Measurements from ENCODE around the gene DNAJC7.

DNA sequence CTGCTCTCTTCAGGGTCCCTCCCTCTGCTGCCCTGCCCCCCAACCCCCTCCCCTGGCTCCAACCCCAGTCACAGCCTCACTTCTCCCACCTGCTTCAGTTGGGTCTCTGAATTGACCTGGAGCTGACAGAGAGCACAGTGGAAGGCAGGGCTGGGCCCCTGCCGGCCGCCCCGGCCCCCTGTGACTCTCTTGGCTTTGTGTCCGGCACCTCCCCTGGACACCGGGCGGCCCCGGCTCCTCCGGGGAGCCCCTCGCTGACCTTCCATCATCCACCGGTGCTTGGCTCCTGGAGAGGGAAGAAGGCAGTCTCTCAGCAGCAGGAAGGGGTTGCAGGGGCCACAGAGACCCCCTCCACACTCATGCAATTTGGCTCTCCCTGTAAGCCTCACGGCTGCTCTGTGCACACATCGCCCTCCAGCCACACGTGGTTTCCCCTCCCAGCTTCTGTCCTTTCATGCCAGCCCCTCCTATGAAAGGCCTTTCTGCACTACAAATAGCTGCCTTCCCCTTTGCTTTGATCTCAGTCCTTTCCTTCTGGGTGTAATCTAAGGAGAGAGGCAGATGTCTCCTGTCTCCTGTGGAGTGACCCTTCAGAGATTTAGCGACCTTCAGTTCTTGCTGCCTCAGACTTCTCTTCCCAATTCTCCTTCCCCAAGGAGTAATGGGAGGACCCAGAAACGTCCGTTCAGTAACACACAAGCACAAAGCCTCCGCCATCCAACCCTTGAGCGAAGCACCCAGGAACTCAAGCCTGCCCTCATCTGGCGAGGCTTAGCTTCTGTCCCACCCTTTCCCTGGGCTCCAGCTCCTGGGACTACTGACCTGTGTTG lies 10.9 kb upstream of the DNAJC7 start:
- TF ChIP-seq, protein P1, sequence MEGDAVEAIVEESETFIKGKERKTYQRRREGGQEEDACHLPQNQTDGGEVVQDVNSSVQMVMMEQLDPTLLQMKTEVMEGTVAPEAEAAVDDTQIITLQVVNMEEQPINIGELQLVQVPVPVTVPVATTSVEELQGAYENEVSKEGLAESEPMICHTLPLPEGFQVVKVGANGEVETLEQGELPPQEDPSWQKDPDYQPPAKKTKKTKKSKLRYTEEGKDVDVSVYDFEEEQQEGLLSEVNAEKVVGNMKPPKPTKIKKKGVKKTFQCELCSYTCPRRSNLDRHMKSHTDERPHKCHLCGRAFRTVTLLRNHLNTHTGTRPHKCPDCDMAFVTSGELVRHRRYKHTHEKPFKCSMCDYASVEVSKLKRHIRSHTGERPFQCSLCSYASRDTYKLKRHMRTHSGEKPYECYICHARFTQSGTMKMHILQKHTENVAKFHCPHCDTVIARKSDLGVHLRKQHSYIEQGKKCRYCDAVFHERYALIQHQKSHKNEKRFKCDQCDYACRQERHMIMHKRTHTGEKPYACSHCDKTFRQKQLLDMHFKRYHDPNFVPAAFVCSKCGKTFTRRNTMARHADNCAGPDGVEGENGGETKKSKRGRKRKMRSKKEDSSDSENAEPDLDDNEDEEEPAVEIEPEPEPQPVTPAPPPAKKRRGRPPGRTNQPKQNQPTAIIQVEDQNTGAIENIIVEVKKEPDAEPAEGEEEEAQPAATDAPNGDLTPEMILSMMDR (IDR thresholded peaks at IDR 0.05), result no peak
- no peak for TF ChIP-seq POLR2AphosphoS5 (IDR thresholded peaks at IDR 0.05; ENCODE audit: low read depth, low read length)
- TF ChIP-seq MXI1 (IDR thresholded peaks at IDR 0.05; ENCODE audit: low read depth, low read length), result no peak
- TF ChIP-seq RFX5 (IDR thresholded peaks at IDR 0.05; ENCODE audit: low read length), result no peak
- TF ChIP-seq, protein P2, sequence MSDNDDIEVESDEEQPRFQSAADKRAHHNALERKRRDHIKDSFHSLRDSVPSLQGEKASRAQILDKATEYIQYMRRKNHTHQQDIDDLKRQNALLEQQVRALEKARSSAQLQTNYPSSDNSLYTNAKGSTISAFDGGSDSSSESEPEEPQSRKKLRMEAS (IDR thresholded peaks at IDR 0.05; ENCODE audit: low read depth), result no peak
- TF ChIP-seq ELF1 (IDR thresholded peaks at IDR 0.05), result no peak
- no peak for TF ChIP-seq SIN3A (IDR thresholded peaks at IDR 0.05; ENCODE audit: borderline replicate concordance, low read depth, low read length)
- TF ChIP-seq GATA2 (CRISPR knock-in tag; IDR thresholded peaks at IDR 0.05), result no peak
- no peak for TF ChIP-seq TCF12 (IDR thresholded peaks at IDR 0.05)
- no peak for TF ChIP-seq TAF1 (IDR thresholded peaks at IDR 0.05; ENCODE audit: borderline replicate concordance, low read depth, low read length)
- TF ChIP-seq GABPA (IDR thresholded peaks at IDR 0.05; ENCODE audit: low read depth), result no peak
- TF ChIP-seq, protein P3, sequence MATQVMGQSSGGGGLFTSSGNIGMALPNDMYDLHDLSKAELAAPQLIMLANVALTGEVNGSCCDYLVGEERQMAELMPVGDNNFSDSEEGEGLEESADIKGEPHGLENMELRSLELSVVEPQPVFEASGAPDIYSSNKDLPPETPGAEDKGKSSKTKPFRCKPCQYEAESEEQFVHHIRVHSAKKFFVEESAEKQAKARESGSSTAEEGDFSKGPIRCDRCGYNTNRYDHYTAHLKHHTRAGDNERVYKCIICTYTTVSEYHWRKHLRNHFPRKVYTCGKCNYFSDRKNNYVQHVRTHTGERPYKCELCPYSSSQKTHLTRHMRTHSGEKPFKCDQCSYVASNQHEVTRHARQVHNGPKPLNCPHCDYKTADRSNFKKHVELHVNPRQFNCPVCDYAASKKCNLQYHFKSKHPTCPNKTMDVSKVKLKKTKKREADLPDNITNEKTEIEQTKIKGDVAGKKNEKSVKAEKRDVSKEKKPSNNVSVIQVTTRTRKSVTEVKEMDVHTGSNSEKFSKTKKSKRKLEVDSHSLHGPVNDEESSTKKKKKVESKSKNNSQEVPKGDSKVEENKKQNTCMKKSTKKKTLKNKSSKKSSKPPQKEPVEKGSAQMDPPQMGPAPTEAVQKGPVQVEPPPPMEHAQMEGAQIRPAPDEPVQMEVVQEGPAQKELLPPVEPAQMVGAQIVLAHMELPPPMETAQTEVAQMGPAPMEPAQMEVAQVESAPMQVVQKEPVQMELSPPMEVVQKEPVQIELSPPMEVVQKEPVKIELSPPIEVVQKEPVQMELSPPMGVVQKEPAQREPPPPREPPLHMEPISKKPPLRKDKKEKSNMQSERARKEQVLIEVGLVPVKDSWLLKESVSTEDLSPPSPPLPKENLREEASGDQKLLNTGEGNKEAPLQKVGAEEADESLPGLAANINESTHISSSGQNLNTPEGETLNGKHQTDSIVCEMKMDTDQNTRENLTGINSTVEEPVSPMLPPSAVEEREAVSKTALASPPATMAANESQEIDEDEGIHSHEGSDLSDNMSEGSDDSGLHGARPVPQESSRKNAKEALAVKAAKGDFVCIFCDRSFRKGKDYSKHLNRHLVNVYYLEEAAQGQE (IDR thresholded peaks at IDR 0.05; ENCODE audit: low read depth, low read length), result no peak
